Measurements from ENCODE around the gene MGAT5B.

DNA sequence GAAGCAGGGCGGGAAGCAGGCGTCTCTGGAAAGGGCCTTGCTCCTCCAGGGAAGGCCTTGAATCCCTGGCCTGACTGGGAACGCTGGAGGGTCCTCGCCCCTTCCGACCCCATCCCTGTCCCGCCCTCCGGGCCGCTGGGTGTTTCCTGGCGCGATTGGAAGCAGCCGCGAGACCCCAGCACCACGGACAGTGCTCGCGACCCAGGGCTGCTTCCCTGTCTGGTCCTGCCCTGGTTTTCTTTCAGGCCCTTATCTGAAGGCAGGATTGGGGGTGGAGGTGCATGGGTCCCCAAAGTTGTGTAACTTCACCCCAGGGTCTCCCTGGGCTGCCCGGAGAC lies 2.1 kb downstream of the MGAT5B start:
- TF ChIP-seq, protein P1, sequence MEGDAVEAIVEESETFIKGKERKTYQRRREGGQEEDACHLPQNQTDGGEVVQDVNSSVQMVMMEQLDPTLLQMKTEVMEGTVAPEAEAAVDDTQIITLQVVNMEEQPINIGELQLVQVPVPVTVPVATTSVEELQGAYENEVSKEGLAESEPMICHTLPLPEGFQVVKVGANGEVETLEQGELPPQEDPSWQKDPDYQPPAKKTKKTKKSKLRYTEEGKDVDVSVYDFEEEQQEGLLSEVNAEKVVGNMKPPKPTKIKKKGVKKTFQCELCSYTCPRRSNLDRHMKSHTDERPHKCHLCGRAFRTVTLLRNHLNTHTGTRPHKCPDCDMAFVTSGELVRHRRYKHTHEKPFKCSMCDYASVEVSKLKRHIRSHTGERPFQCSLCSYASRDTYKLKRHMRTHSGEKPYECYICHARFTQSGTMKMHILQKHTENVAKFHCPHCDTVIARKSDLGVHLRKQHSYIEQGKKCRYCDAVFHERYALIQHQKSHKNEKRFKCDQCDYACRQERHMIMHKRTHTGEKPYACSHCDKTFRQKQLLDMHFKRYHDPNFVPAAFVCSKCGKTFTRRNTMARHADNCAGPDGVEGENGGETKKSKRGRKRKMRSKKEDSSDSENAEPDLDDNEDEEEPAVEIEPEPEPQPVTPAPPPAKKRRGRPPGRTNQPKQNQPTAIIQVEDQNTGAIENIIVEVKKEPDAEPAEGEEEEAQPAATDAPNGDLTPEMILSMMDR (conservative IDR thresholded peaks at IDR 0.05): no peak
- TF ChIP-seq EZH2 (IDR thresholded peaks at IDR 0.05; ENCODE audit: low read depth): no peak

All from PC-9 (cell line).